GM12892 (cell line): ENCODE measurements around the gene RANBP3L.
"Not testable (repeated sequence)": the region's sequence is repeated elsewhere in the genome, so short reads cannot be mapped to it uniquely, and the experiment has no call there.

Experiments
- DNase-seq: peaks from one replicate; pipeline ENCODE4 v3.0.0; 2011; ENCODE audit not compliant: insufficient read length
- FAIRE-seq: peaks from 2 replicates; lab custom pipeline; 2011; peaks lifted over from hg19 to GRCh38; lab: Jason Lieb, UNC
- POLR2A ChIP-seq: IDR thresholded peaks from 2 replicates; pipeline ENCODE4 v1.6.1; 2011; ENCODE audit warnings: low read depth, low read length, control low read depth
- POLR2AphosphoS5 ChIP-seq: IDR thresholded peaks from 2 replicates; pipeline ENCODE4 v1.6.1; 2011; ENCODE audit warnings: low read depth, low read length, control low read depth
- TAF1 ChIP-seq: IDR thresholded peaks from 2 replicates; pipeline ENCODE4 v1.6.1; 2011; ENCODE audit warnings: low read depth, mild to moderate bottlenecking, control low read depth, low read length, borderline replicate concordance

RANBP3L gene

GRCh38 chr5:36217567-36217966 lies 84.1 kb downstream of the RANBP3L start:
- TF ChIP-seq TAF1 (no peak), POLR2A (no peak), POLR2AphosphoS5 (no peak)
- DNase-seq: no peak
- no peak for FAIRE-seq

- no peak for FAIRE-seq
- DNase-seq: no peak
- no peak for TF ChIP-seq TAF1
- no peak for TF ChIP-seq POLR2A
- TF ChIP-seq POLR2AphosphoS5: no peak
Observed at GRCh38 chr5:36215910-36216309, 85.8 kb downstream of the RANBP3L start.

GRCh38 chr5:36214436-36214835 lies 87.3 kb downstream of the RANBP3L start:
- no peak for TF ChIP-seq POLR2AphosphoS5
- no peak for TF ChIP-seq TAF1
- no peak for TF ChIP-seq POLR2A
- FAIRE-seq: no peak
- no peak for DNase-seq

- DNase-seq: no peak
- FAIRE-seq: no peak
Observed at GRCh38 chr5:36209664-36210063, 92.0 kb downstream of the RANBP3L start.

GRCh38 chr5:36208786-36209185 lies 92.9 kb downstream of the RANBP3L start:
- TF ChIP-seq POLR2AphosphoS5: no peak
- TF ChIP-seq TAF1: no peak
- TF ChIP-seq POLR2A: no peak
- DNase-seq: no peak
- FAIRE-seq: no peak

More at GRCh38 chr5:36209664-36210063, 92.0 kb downstream of the RANBP3L start:
- TF ChIP-seq POLR2AphosphoS5: no peak
- TF ChIP-seq TAF1: no peak
- no peak for TF ChIP-seq POLR2A

- DNase-seq (no peak), FAIRE-seq (no peak)
- TF ChIP-seq POLR2A: no peak
- TF ChIP-seq POLR2AphosphoS5: no peak
- no peak for TF ChIP-seq TAF1
Observed at GRCh38 chr5:36206913-36207312, 94.8 kb downstream of the RANBP3L start.

GRCh38 chr5:36205329-36205728 lies 96.4 kb downstream of the RANBP3L start:
- FAIRE-seq (no peak), DNase-seq (no peak)
- TF ChIP-seq TAF1: no peak
- no peak for TF ChIP-seq POLR2A
- no peak for TF ChIP-seq POLR2AphosphoS5

- FAIRE-seq (no peak), DNase-seq (no peak)
Observed at GRCh38 chr5:36202521-36202961, 99.2 kb downstream of the RANBP3L start.

GRCh38 chr5:36200513-36200912 lies 101.2 kb downstream of the RANBP3L start:
- TF ChIP-seq TAF1 (no peak), POLR2A (no peak), POLR2AphosphoS5 (no peak)
- FAIRE-seq: no peak
- no peak for DNase-seq

More at GRCh38 chr5:36202521-36202961, 99.2 kb downstream of the RANBP3L start:
- TF ChIP-seq POLR2A: no peak
- no peak for TF ChIP-seq TAF1
- no peak for TF ChIP-seq POLR2AphosphoS5

- TF ChIP-seq POLR2AphosphoS5 (no peak), TAF1 (no peak)
- FAIRE-seq (no peak), DNase-seq (no peak)
Observed at GRCh38 chr5:36199620-36200019, 102.1 kb downstream of the RANBP3L start.

GRCh38 chr5:36198783-36199182 lies 102.9 kb downstream of the RANBP3L start:
- DNase-seq, FAIRE-seq: not testable (repeated sequence)
